RPMI8226 (cell line): ENCODE measurements around the gene FASN.

Experiments
- DNase-seq: peaks from one replicate; pipeline ENCODE4 v3.0.0-alpha.2; 2015

The FASN gene

GRCh38 chr17:82072827-82073226 is 25.2 kb downstream of the FASN start:
- no peak for DNase-seq

- no peak for DNase-seq
Observed at GRCh38 chr17:82070611-82071010, 27.4 kb downstream of the FASN start.

- peak; percentile 78 for DNase-seq
Observed at GRCh38 chr17:82065638-82066303, 32.3 kb downstream of the FASN start, which contains the start of gene DUS1L. Gene DUS1L, minus strand, starts transcription at chr17:82065804. Its CDS starts 745 bp downstream, at chr17:82065059.

GRCh38 chr17:82065193-82065637 is 32.8 kb downstream of the FASN start:
- no peak for DNase-seq

- DNase-seq: peak; percentile 76
Observed at GRCh38 chr17:82064433-82065192, 33.4 kb downstream of the FASN start.

GRCh38 chr17:82063424-82064415 is 34.3 kb downstream of the FASN start:
- DNase-seq: no peak

GRCh38 chr17:82062984-82063368 is 35.1 kb downstream of the FASN start:
- DNase-seq: no peak

- no peak for DNase-seq
Observed at GRCh38 chr17:82062076-82062983, 35.7 kb downstream of the FASN start.

GRCh38 chr17:82061047-82061925 is 36.8 kb downstream of the FASN start:
- no peak for DNase-seq

- no peak for DNase-seq
Observed at GRCh38 chr17:82060614-82061013, 37.4 kb downstream of the FASN start.

GRCh38 chr17:82060001-82060380 is 38.0 kb downstream of the FASN start:
- no peak for DNase-seq

GRCh38 chr17:82059272-82060000 is 38.6 kb downstream of the FASN start:
- DNase-seq: no peak

GRCh38 chr17:82058855-82059249 is 39.2 kb downstream of the FASN start:
- no peak for DNase-seq

GRCh38 chr17:82058230-82058854 is 39.7 kb downstream of the FASN start:
- DNase-seq: no peak

- DNase-seq: no peak
Observed at GRCh38 chr17:82056729-82057621, 41.1 kb downstream of the FASN start.

- DNase-seq: no peak
Observed at GRCh38 chr17:82055965-82056728, 41.9 kb downstream of the FASN start.

GRCh38 chr17:82055023-82055964 is 42.7 kb downstream of the FASN start:
- DNase-seq: no peak
